GM15510 (cell line): Measurements from ENCODE around the gene KLF7.

Experiments
- POLR2A ChIP-seq: IDR thresholded peaks from 3 replicates; pipeline ENCODE4 v1.6.1; 2011; ENCODE audit warnings: borderline replicate concordance; ENCODE audit not compliant: insufficient read length; ENCODE audit errors: extremely low read depth

The KLF7 gene

GRCh38 chr2:207055257-207055656 is 110.5 kb downstream of the KLF7 start:
- TF ChIP-seq POLR2A = no peak

GRCh38 chr2:207054521-207054920 is 111.2 kb downstream of the KLF7 start:
- TF ChIP-seq POLR2A = no peak

- TF ChIP-seq POLR2A = no peak
Measured at GRCh38 chr2:207051385-207051965, 114.3 kb downstream of the KLF7 start.

GRCh38 chr2:207049122-207049521 is 116.6 kb downstream of the KLF7 start:
- no peak for TF ChIP-seq POLR2A

GRCh38 chr2:207048416-207048815 is 117.3 kb downstream of the KLF7 start:
- no peak for TF ChIP-seq POLR2A

GRCh38 chr2:207046724-207047123 is 119.0 kb downstream of the KLF7 start:
- TF ChIP-seq POLR2A = no peak

GRCh38 chr2:207045531-207045930 is 120.2 kb downstream of the KLF7 start:
- TF ChIP-seq POLR2A = no peak

- no peak for TF ChIP-seq POLR2A
Measured at GRCh38 chr2:207044379-207045362, 121.1 kb downstream of the KLF7 start.

- no peak for TF ChIP-seq POLR2A
Measured at GRCh38 chr2:207042841-207043240, 122.9 kb downstream of the KLF7 start.

- TF ChIP-seq POLR2A = no peak
Measured at GRCh38 chr2:207041786-207042554, 123.8 kb downstream of the KLF7 start.

- no peak for TF ChIP-seq POLR2A
Measured at GRCh38 chr2:207041279-207041678, 124.5 kb downstream of the KLF7 start.

GRCh38 chr2:207040696-207041095 is 125.1 kb downstream of the KLF7 start:
- TF ChIP-seq POLR2A = no peak

- TF ChIP-seq POLR2A = no peak
Measured at GRCh38 chr2:207039225-207039624, 126.5 kb downstream of the KLF7 start.

- no peak for TF ChIP-seq POLR2A
Measured at GRCh38 chr2:207038299-207038698, 127.4 kb downstream of the KLF7 start.

GRCh38 chr2:207037896-207038295 is 127.9 kb downstream of the KLF7 start:
- TF ChIP-seq POLR2A = no peak
